GM18858 (cell line): Measurements from ENCODE around the gene LIN9.

Experiments
- ATAC-seq: cut with Tn5 transposase; IDR thresholded peaks from one replicate; pipeline ENCODE4 v1.9.1; 2021; ENCODE audit not compliant: unreplicated experiment

Gene LIN9

DNA sequence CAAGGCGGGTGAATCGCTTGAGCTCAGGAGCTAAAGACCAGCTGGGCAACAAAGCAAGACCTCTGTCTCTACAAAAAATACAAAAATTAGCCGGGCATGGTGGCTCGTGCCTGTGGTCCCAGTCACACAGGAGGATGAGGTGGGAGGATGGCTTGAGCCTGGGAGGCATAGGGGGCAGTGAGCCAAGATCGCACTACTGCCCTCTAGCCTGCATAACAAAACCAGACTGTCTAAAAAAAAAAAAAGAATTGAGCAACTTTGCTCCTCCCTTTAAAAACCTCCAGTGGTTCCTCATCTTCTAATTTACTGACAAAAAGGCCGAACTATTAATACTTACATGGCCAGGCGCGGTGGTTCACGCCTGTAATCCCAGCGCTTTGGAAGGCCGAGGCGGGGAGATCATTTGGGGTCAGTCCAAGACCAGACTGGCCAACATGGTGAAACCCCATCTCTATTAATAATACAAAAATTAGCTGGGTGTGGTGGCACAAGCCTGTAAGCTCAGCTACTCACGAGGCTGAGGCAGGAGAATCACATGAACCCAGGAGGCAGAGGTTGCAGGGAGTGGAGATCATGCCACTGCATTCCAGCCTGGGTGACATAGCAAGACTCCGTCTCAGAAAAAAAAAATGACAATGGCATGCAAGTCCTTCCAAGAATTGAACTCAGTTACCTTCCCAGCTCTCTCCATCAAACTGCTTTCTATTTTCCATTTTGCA is 126.8 kb downstream of the LIN9 start:
- ATAC-seq, result no peak
